ENCODE data around the gene PUS1.
"Not testable (repeated sequence)": the region's sequence is repeated elsewhere in the genome, so short reads cannot be mapped to it uniquely, and the experiment has no call there.

PUS1 gene

DNA sequence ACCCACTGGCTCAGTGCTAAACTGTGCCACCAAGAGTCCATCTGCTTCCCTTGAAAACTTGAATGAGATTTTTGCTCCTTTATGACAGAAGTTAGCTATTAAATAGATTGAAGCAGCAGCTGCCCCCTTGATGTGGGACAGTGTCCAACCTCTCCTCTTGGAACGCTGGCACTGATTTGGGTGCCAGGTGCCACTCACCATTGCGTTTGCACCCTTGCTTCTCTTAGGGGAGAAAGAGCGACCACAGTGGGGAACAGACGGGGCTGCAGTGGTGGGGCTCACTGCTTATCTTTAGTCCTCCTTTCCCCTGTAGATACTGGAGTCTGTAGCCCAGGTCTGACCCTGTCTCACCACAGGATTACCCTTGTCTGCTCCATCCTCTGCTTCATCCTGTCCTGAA lies 30.0 kb downstream of the PUS1 start:
- peaks cover 45% of the 10 kb centered on the region for H3K4me1 ChIP-seq (ENCODE audit: insufficient read depth, low read length, severe bottlenecking)
- no peaks in the 10 kb centered on the region for H3K9me3 ChIP-seq (ENCODE audit: low read length)
- H3K4me2 ChIP-seq (ENCODE audit: low read length): no peak overlapping the region
- no peak overlapping the region for H3K9ac ChIP-seq (ENCODE audit: low read length)
- no peak overlapping the region for H2AFZ ChIP-seq (ENCODE audit: low read length)
- TF ChIP-seq EZH2 (IDR thresholded peaks at IDR 0.05; ENCODE audit: borderline replicate concordance, low read length): no peak
- no peaks in the 10 kb centered on the region for H4K20me1 ChIP-seq (ENCODE audit: insufficient read depth, low read length)
- no peak overlapping the region for H3K27ac ChIP-seq (ENCODE audit: low read depth, low read length, poor library complexity, severe bottlenecking)
- no peaks in the 10 kb centered on the region; the same call in 1 of the 2 replicates for H3F3A ChIP-seq (ENCODE audit: insufficient read depth, low read length)
- H3K4me3 ChIP-seq (ENCODE audit: low read depth, low read length, poor library complexity, severe bottlenecking): no peak overlapping the region
- H3K79me2 ChIP-seq (ENCODE audit: insufficient read depth, low read length): peaks cover 76% of the 10 kb centered on the region
- H3K9me2 ChIP-seq (ENCODE audit: low read depth, low read length): no peaks in the 10 kb centered on the region
- no peaks in the 10 kb centered on the region for H3K27me3 ChIP-seq (ENCODE audit: insufficient read depth, low read length)
- H3K36me3 ChIP-seq (ENCODE audit: insufficient read depth, low read length): peaks cover 29% of the 10 kb centered on the region; the same call in 1 of the 2 replicates

DNA sequence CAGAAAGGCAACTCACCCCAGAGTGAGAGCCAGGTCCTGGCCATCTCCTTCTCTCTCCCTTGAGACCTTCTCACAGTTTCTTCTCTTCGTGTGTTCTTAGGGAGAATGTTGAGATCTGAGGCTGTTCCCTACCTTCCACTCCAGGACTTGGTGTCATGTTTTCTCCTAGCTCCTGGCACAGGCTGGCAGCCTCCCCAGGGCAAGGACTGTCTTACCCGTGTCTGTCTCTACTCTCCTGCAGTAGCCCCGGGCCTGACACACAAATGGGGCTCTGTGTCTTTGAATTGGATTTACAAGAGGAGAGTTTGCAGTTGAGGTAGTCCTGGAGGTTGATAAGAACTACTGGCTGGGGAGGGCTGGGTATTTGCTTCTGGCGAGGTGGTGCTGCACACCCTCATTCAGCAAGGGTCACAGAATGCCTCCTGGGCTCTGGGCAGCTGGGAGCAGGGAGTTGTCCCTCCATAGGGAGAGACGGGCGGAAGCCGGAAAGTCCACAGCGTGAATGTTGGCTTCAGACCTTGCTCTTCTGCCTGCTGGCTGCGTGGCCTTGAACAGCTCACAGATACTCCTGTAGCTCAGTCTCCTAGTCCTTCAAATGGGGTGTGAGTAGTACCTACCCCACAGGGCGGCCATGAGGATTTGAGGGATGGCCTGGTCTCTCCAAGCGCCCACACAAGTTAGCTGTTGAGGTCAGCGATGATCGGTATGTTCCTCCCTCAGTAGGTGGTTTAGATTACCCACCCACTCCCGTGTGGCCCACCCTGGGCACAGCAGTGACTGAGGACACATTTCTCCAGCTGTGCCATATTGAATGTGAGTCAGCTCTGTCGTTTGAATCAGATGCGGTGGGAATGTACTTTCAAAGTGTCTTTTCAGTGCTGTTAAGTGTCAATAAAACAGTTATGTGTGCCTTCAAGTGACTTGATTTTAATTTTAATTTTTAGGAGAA lies 30.8 kb downstream of the PUS1 start:
- no peaks in the 10 kb centered on the region; the same call in 1 of the 2 replicates for H3F3A ChIP-seq (ENCODE audit: insufficient read depth, low read length)
- no peaks in the 10 kb centered on the region for H3K9me2 ChIP-seq (ENCODE audit: low read depth, low read length)
- H2AFZ ChIP-seq (ENCODE audit: low read length): no peak overlapping the region
- no peaks in the 10 kb centered on the region for H3K9me3 ChIP-seq (ENCODE audit: low read length)
- H4K20me1 ChIP-seq (ENCODE audit: insufficient read depth, low read length): no peaks in the 10 kb centered on the region
- H3K4me1 ChIP-seq (ENCODE audit: insufficient read depth, low read length, severe bottlenecking): peaks cover 45% of the 10 kb centered on the region
- H3K4me3 ChIP-seq (ENCODE audit: low read depth, low read length, poor library complexity, severe bottlenecking): no peak overlapping the region
- peaks cover 76% of the 10 kb centered on the region for H3K79me2 ChIP-seq (ENCODE audit: insufficient read depth, low read length)
- TF ChIP-seq, protein P1, sequence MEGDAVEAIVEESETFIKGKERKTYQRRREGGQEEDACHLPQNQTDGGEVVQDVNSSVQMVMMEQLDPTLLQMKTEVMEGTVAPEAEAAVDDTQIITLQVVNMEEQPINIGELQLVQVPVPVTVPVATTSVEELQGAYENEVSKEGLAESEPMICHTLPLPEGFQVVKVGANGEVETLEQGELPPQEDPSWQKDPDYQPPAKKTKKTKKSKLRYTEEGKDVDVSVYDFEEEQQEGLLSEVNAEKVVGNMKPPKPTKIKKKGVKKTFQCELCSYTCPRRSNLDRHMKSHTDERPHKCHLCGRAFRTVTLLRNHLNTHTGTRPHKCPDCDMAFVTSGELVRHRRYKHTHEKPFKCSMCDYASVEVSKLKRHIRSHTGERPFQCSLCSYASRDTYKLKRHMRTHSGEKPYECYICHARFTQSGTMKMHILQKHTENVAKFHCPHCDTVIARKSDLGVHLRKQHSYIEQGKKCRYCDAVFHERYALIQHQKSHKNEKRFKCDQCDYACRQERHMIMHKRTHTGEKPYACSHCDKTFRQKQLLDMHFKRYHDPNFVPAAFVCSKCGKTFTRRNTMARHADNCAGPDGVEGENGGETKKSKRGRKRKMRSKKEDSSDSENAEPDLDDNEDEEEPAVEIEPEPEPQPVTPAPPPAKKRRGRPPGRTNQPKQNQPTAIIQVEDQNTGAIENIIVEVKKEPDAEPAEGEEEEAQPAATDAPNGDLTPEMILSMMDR (IDR thresholded peaks at IDR 0.05; ENCODE audit: low read length): no peak
- no peak for TF ChIP-seq EZH2 (IDR thresholded peaks at IDR 0.05; ENCODE audit: borderline replicate concordance, low read length)
- H3K27ac ChIP-seq (ENCODE audit: low read depth, low read length, poor library complexity, severe bottlenecking): no peak overlapping the region
- H3K36me3 ChIP-seq (ENCODE audit: insufficient read depth, low read length): peaks cover 37% of the 10 kb centered on the region
- H3K4me2 ChIP-seq (ENCODE audit: low read length): no peak overlapping the region
- no peak overlapping the region for H3K9ac ChIP-seq (ENCODE audit: low read length)
- no peaks in the 10 kb centered on the region for H3K27me3 ChIP-seq (ENCODE audit: insufficient read depth, low read length)

DNA sequence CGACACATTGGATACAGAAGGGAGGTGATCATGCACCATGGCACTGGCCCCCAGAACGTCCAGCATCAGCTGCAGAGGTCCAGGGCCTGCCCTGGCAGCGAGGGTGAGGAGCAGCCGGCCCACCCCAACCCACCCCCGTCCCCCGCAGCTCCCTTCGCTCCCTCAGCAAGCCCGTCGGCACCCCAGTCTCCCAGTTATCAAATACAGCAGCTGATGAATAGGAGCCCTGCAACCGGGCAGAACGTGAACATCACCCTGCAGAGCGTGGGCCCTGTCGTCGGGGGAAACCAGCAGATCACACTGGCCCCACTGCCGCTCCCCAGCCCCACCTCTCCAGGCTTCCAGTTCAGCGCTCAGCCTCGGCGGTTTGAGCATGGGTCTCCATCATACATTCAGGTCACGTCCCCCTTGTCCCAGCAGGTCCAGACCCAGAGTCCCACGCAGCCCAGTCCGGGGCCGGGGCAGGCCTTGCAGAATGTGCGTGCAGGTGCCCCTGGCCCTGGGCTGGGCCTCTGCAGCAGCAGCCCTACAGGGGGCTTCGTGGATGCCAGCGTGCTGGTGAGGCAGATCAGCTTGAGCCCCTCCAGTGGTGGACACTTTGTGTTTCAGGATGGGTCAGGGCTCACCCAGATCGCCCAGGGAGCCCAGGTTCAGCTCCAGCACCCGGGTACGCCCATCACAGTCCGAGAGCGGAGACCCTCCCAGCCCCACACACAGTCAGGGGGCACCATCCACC lies 31.7 kb downstream of the PUS1 start:
- not testable (repeated sequence) for H2AFZ ChIP-seq (ENCODE audit: low read length); H3K27ac ChIP-seq (ENCODE audit: low read depth, low read length, poor library complexity, severe bottlenecking); H3K4me2 ChIP-seq (ENCODE audit: low read length); H3F3A ChIP-seq (ENCODE audit: insufficient read depth, low read length); H3K4me3 ChIP-seq (ENCODE audit: low read depth, low read length, poor library complexity, severe bottlenecking); H3K9me3 ChIP-seq (ENCODE audit: low read length); H3K9ac ChIP-seq (ENCODE audit: low read length); H4K20me1 ChIP-seq (ENCODE audit: insufficient read depth, low read length); H3K9me2 ChIP-seq (ENCODE audit: low read depth, low read length); H3K27me3 ChIP-seq (ENCODE audit: insufficient read depth, low read length)
- H3K4me1 ChIP-seq (ENCODE audit: insufficient read depth, low read length, severe bottlenecking): peaks cover 39% of the 10 kb centered on the region
- peaks cover 45% of the 10 kb centered on the region for H3K36me3 ChIP-seq (ENCODE audit: insufficient read depth, low read length)
- H3K79me2 ChIP-seq (ENCODE audit: insufficient read depth, low read length): peaks cover 76% of the 10 kb centered on the region

DNA sequence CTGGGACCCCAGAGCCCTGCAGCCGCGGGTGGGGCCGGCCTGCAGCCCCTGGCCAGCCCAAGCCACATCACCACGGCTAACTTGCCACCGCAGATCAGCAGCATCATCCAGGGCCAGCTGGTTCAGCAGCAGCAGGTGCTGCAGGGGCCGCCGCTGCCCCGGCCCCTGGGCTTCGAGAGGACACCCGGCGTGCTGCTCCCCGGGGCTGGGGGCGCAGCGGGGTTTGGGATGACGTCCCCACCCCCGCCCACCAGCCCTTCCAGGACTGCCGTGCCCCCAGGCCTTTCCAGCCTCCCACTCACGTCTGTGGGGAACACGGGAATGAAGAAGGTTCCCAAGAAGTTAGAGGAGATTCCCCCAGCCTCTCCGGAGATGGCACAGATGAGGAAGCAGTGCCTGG lies 32.3 kb downstream of the PUS1 start:
- not testable (repeated sequence) for H4K20me1 ChIP-seq (ENCODE audit: insufficient read depth, low read length); H3K4me3 ChIP-seq (ENCODE audit: low read depth, low read length, poor library complexity, severe bottlenecking); H3K4me2 ChIP-seq (ENCODE audit: low read length); H3K27ac ChIP-seq (ENCODE audit: low read depth, low read length, poor library complexity, severe bottlenecking); H3F3A ChIP-seq (ENCODE audit: insufficient read depth, low read length); H3K9ac ChIP-seq (ENCODE audit: low read length); H3K27me3 ChIP-seq (ENCODE audit: insufficient read depth, low read length); H2AFZ ChIP-seq (ENCODE audit: low read length); H3K9me3 ChIP-seq (ENCODE audit: low read length); H3K9me2 ChIP-seq (ENCODE audit: low read depth, low read length)
- H3K79me2 ChIP-seq (ENCODE audit: insufficient read depth, low read length): peaks cover 75% of the 10 kb centered on the region
- peaks cover 34% of the 10 kb centered on the region for H3K4me1 ChIP-seq (ENCODE audit: insufficient read depth, low read length, severe bottlenecking)
- peaks cover 50% of the 10 kb centered on the region for H3K36me3 ChIP-seq (ENCODE audit: insufficient read depth, low read length)

Data from OCI-LY1 (cell line).